Lower leg skin (tissue), 4 donors: Measurements from ENCODE around the gene ITGB1BP1. TPM values are rescaled to one million over a fixed set of nuclear protein-coding genes. Genes with fewer than 3 reads are reported as not detected.

Source experiments
- DNase-seq, 2 donors: peaks; one replicate each; pipeline ENCODE4 v3.0.0-alpha.2; 2019; ENCODE audit warnings: low spot score in 2 of 2
- H3K4me3 ChIP-seq: fragments of 200-600 bp; sonication (generic); 2 replicates; pipeline ENCODE4 v1.5.1; 2017; ENCODE audit warnings: mild to moderate bottlenecking, low read depth; ENCODE audit not compliant: poor library complexity, severe bottlenecking
- CTCF ChIP-seq, 3 donors: fragments of 450-650 bp; IDR thresholded peaks; one replicate each; pipeline ENCODE4 v1.5.1; 2016; ENCODE audit warnings: antibody characterized with exemption in 3 of 3, mild to moderate bottlenecking in 3 of 3, moderate library complexity in 2 of 3
- POLR2A ChIP-seq, 2 donors: fragments of 450-650 bp; IDR thresholded peaks; one replicate each; pipeline ENCODE4 v1.6.1; 2016 to 2017; ENCODE audit warnings: antibody characterized with exemption in 2 of 2, mild to moderate bottlenecking in 1 of 2, moderate library complexity in 1 of 2
- WGBS, 2 donors: methylation state at CpG; one replicate each; pipeline ENCODE4 v1.1.5; 2018; 5-methylcytosine and 5-hydroxymethylcytosine counted together
- intact Hi-C: fragments of 100-400 bp; cut with DNase I; formaldehyde crosslinking; loops from one replicate; pipeline ENCODE4 v1.15.0; 2023; ENCODE audit warnings: low total_unique reads
- total RNA-seq, 4 donors: library from RNA; depleted of rRNA; stranded (reverse); fragments of >200 nt; gene quantifications; one replicate each; pipeline ENCODE4 v1.1.0, GENCODE V29; 2016

Gene ITGB1BP1
- total RNA-seq, 4 donors from 2014 or later, result 22.4 to 30.1 (median 26.5) TPM

- 75 to 77% methylated on average over 4 of the region's 4 CpGs for WGBS, 2 donors
- TF ChIP-seq POLR2A (IDR thresholded peaks at IDR 0.05) (no peak), CTCF (IDR thresholded peaks at IDR 0.05) (no peak)
- DNase-seq, result no peak
Observed at GRCh38 chr2:9364791-9365497, 58.4 kb downstream of the ITGB1BP1 start.

GRCh38 chr2:9364373-9364772 lies 59.0 kb downstream of the ITGB1BP1 start:
- no peak for DNase-seq
- TF ChIP-seq CTCF (IDR thresholded peaks at IDR 0.05) (no peak), POLR2A (IDR thresholded peaks at IDR 0.05) (no peak)
- H3K4me3 ChIP-seq, result no peak overlapping the region
- 80 to 85% methylated on average over 4 of the region's 4 CpGs for WGBS, 2 donors
- intact Hi-C loops, result no loop called here

More at GRCh38 chr2:9364791-9365497, 58.4 kb downstream of the ITGB1BP1 start:
- H3K4me3 ChIP-seq, result no peak overlapping the region
- intact Hi-C loops, result no loop called here

- intact Hi-C loops, result no loop called here
- no peak for DNase-seq
- no peak for TF ChIP-seq CTCF (IDR thresholded peaks at IDR 0.05)
- TF ChIP-seq POLR2A (IDR thresholded peaks at IDR 0.05), result no peak
- WGBS, 2 donors, result 72 to 74% methylated on average over 2 of the region's 2 CpGs
- no peak overlapping the region for H3K4me3 ChIP-seq
Observed at GRCh38 chr2:9360701-9361100, 62.6 kb downstream of the ITGB1BP1 start.

- TF ChIP-seq POLR2A (IDR thresholded peaks at IDR 0.05) (no peak), CTCF (IDR thresholded peaks at IDR 0.05) (no peak)
- no peak for DNase-seq
- no peak overlapping the region for H3K4me3 ChIP-seq
- intact Hi-C loops, result no loop called here
- WGBS, 2 donors, result 90 to 94% methylated on average over 1 of the region's 1 CpG
Observed at GRCh38 chr2:9360110-9360509, 63.2 kb downstream of the ITGB1BP1 start.

GRCh38 chr2:9359463-9359862 lies 63.9 kb downstream of the ITGB1BP1 start:
- TF ChIP-seq CTCF (IDR thresholded peaks at IDR 0.05), result no peak
- TF ChIP-seq POLR2A (IDR thresholded peaks at IDR 0.05), result no peak
- WGBS, 2 donors, result 94% methylated on average over 4 of the region's 4 CpGs
- intact Hi-C loops, result loop anchor here (10.0 kb wide), 1 partner anchor 375 kb away; no protein-coding TSS in a partner anchor
- DNase-seq, result no peak
- H3K4me3 ChIP-seq, result no peak overlapping the region

GRCh38 chr2:9358846-9359245 lies 64.5 kb downstream of the ITGB1BP1 start:
- DNase-seq, result no peak
- H3K4me3 ChIP-seq, result no peak overlapping the region
- TF ChIP-seq CTCF (IDR thresholded peaks at IDR 0.05) (no peak), POLR2A (IDR thresholded peaks at IDR 0.05) (no peak)
- intact Hi-C loops, result loop anchor here (10.0 kb wide), 1 partner anchor 376 kb away; no protein-coding TSS in a partner anchor
- WGBS, 2 donors, result 51 to 61% methylated on average over 1 of the region's 1 CpG
